K562 (cell line): ENCODE data around the gene GP1BB.

ENCODE experiments used
- TEAD4 ChIP-seq, 2 experiments: sonication (generic) in 1 of 2; formaldehyde crosslinking in 1 of 2; IDR thresholded peaks; 2 replicates each; pipeline versions ENCODE4 v1.6.1 to v1.8.0; 2012 to 2022; ENCODE audit warnings: borderline replicate concordance in 1 of 2, inconsistent platforms in 1 of 2, low read length in 1 of 2, mild to moderate bottlenecking in 1 of 2, missing genetic modification reagents in 1 of 2
- TF ChIP-seq, protein P1 (sequence below), 2 experiments: fragments of 450-650 bp; formaldehyde crosslinking in 1 of 2; IDR thresholded peaks; 2 replicates each; pipeline versions ENCODE4 v1.4.0 to v1.6.1; 2014 to 2020; ENCODE audit warnings: mild to moderate bottlenecking in 2 of 2, borderline replicate concordance in 1 of 2, low read depth in 1 of 2

DNA sequence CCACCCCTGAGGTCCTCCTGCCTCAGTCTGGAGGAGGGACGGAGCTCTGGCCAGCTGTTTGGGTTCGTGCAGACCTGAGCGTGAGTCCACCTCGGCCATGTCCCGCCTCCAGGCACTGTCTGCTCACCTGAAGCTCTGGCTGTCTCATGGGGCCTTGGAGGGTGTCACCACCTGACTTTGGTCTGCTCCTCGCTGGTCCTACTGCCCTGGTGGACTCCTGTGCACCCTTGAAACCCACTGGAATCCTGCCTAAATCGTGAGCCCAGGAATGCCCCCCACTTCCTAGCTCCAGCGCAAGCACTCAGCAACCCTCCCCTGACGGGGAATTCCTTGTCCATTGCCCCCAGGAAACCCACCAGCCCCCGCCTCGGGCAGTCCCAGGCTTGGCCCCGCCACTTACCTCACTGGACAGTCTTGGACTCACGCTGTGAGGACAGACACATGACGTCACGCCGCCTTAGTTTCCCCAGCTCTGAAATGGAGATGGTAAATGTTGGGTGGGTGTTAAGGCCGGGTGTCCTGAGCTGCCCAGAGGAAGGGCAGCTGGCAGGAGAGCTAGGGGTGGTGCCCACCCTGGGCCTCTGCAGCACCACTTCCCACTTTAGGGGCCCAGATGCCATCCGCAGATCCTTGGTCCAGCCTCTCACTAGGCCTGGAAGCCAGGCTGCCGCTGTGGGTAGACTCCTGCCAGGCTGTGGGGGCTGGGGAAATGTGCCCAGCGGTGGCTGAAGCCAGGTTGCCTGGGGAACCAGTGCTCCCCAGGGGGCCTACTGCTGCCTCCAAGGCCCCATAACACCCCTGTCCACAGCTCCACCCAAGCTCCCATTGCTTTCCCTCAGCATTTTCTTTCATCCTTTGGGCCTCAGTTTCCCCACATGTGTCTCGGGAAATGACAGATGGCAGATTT is 19.1 kb downstream of the GP1BB start:
- TF ChIP-seq, protein P1, sequence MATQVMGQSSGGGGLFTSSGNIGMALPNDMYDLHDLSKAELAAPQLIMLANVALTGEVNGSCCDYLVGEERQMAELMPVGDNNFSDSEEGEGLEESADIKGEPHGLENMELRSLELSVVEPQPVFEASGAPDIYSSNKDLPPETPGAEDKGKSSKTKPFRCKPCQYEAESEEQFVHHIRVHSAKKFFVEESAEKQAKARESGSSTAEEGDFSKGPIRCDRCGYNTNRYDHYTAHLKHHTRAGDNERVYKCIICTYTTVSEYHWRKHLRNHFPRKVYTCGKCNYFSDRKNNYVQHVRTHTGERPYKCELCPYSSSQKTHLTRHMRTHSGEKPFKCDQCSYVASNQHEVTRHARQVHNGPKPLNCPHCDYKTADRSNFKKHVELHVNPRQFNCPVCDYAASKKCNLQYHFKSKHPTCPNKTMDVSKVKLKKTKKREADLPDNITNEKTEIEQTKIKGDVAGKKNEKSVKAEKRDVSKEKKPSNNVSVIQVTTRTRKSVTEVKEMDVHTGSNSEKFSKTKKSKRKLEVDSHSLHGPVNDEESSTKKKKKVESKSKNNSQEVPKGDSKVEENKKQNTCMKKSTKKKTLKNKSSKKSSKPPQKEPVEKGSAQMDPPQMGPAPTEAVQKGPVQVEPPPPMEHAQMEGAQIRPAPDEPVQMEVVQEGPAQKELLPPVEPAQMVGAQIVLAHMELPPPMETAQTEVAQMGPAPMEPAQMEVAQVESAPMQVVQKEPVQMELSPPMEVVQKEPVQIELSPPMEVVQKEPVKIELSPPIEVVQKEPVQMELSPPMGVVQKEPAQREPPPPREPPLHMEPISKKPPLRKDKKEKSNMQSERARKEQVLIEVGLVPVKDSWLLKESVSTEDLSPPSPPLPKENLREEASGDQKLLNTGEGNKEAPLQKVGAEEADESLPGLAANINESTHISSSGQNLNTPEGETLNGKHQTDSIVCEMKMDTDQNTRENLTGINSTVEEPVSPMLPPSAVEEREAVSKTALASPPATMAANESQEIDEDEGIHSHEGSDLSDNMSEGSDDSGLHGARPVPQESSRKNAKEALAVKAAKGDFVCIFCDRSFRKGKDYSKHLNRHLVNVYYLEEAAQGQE (IDR thresholded peaks at IDR 0.05; ENCODE audit: borderline replicate concordance) = no peak
- TF ChIP-seq, protein P1 (CRISPR knock-in tag; IDR thresholded peaks at IDR 0.05; ENCODE audit: low read depth) = no peak
- TF ChIP-seq TEAD4 (IDR thresholded peaks at IDR 0.05; ENCODE audit: low read length) (no peak), TEAD4 (CRISPR knock-in tag; IDR thresholded peaks at IDR 0.05; ENCODE audit: borderline replicate concordance) (no peak)
